HG03175 (cell line): ENCODE measurements around the gene C1orf210.

ENCODE experiments used
- ATAC-seq: cut with Tn5 transposase; IDR thresholded peaks from one replicate; pipeline ENCODE4 v1.9.1; 2021; ENCODE audit warnings: mild to moderate bottlenecking, moderate library complexity; ENCODE audit not compliant: unreplicated experiment

C1orf210 gene

DNA sequence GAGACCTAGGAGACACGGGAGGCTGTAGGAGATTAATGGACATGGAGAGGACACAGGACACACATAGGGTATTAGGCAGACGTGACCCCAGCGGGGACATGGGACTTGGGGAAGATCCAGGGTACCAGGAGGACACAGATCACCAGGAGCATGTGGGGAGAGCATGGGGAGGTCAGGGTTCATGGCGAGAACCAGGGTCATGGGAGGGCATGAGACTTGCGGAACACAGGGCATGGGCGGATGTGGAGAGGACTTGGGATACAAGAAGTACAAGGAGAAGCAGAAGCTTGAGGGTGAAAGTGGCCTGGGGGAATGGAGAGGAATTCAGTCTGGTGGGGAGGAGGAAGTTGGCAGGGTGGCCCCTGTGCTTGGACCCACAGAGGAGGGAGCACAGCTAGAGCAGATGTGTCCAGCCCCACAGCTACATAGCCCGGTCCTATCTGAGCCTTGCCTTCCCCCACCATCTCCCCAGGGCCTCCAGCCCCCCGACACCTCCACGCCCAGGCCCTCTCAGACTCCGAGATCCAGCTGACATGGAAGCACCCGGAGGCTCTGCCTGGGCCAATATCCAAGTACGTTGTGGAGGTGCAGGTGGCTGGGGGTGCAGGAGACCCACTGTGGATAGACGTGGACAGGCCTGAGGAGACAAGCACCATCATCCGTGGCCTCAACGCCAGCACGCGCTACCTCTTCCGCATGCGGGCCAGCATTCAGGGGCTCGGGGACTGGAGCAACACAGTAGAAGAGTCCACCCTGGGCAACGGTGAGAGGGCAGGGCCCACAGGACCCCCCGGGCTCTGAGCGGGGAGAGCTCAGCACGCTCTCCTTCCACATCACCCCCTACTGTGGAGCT is 27.5 kb upstream of the C1orf210 start:
- ATAC-seq = no peak

- no peak for ATAC-seq
These were observed 26.8 kb upstream of the C1orf210 start for GRCh38 chr1:43312212-43312623.

- no peak for ATAC-seq
These were observed 26.1 kb upstream of the C1orf210 start for GRCh38 chr1:43311521-43311920.

- no peak for ATAC-seq
These were observed 24.1 kb upstream of the C1orf210 start for GRCh38 chr1:43309405-43310025.

GRCh38 chr1:43308635-43309404 is 23.4 kb upstream of the C1orf210 start:
- no peak for ATAC-seq

DNA sequence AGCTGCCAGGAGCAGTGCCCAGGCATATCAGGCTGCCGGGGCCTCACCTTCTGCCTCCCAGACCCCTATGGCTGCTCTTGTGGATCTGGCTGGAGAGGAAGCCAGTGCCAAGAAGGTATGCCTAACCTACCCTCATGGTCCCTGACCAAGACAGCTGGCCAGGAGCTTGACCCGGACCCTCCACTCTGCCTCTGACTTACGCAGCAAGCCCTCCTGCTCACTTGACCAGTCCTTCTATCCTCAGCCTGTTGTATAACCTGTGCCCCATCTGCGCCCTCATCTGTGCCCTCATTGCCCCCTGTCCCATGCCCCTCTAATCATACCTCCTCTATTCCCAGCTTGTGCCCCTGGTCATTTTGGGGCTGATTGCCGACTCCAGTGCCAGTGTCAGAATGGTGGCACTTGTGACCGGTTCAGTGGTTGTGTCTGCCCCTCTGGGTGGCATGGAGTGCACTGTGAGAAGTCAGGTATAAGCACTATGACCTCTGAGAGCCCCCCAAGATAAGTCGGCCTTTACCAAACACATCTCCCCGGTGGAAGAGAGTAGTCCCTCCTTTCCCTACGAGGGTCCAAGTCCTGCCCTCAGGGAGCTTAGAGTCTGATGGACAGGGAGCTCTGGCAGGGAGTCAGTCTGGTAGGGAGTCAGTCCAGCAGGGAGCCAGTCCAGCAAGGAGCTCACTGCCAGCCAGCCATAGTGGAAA is 22.2 kb upstream of the C1orf210 start:
- ATAC-seq = no peak

GRCh38 chr1:43306688-43307457 is 21.5 kb upstream of the C1orf210 start:
- ATAC-seq = no peak

GRCh38 chr1:43305926-43306687 is 20.7 kb upstream of the C1orf210 start:
- ATAC-seq = no peak

GRCh38 chr1:43305461-43305860 is 20.1 kb upstream of the C1orf210 start:
- no peak for ATAC-seq

- no peak for ATAC-seq
These were observed 19.5 kb upstream of the C1orf210 start for GRCh38 chr1:43304771-43305300.

DNA sequence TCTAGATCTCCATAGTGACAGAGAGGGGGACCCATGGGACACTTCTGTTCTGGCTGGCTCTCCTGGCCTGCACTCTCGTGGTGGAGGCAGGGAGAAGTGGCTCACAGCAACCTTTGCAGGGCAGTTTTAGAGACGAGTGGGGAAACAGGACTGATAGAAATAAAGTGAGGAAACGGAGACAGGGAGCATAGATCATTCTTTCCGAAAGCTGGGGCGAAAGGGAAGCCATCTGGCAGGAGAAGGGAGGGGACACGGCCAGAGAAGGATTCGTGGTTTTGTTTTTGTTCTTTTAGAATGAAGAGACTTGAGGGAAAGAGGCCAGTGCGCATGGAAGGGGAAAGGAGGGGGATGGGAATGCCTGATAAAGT is 18.9 kb upstream of the C1orf210 start:
- no peak for ATAC-seq

DNA sequence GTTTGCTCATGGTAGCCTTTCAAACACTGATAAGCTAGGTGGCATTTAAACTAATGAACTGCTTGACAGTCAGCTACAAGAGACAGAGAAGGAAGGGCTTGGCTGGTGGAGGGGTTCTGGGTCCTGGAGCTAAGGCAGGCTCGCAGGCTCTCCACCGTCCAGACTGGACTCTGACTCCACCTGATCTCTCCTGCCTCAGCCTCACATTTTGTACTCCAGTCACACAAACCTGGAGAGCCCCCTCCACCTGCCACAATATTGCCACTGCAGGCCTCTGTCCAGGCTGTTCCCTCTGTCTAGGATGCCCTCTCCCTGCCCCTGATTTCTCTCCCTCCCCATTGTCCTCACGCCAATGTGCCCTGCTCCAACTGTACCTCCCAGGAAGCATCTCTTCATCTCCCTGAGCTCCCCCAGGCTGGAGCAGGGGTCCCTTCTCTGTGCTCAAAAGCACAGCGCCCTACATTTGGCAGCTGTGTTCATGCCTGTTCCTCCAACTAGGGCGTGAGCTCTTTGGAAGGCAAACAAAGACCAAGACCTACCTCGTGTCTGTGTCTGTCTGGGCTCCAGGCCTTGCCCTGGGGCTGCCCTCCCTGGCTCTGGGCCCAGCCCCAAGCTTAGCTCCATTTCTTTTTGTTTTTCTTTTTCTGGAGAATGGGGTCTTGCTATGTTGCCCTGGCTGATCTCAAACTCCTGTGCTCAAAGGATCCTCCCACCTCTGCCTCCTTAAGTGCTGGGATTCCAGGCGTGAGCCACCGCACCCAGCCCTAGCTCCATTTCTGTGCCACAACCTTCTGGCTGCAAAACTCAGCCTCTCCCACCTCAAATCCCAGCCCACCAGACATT is 18.3 kb upstream of the C1orf210 start:
- ATAC-seq = no peak

- no peak for ATAC-seq
These were observed 17.5 kb upstream of the C1orf210 start for GRCh38 chr1:43302721-43303470.

- ATAC-seq = no peak
These were observed 16.8 kb upstream of the C1orf210 start for GRCh38 chr1:43302201-43302600.

DNA sequence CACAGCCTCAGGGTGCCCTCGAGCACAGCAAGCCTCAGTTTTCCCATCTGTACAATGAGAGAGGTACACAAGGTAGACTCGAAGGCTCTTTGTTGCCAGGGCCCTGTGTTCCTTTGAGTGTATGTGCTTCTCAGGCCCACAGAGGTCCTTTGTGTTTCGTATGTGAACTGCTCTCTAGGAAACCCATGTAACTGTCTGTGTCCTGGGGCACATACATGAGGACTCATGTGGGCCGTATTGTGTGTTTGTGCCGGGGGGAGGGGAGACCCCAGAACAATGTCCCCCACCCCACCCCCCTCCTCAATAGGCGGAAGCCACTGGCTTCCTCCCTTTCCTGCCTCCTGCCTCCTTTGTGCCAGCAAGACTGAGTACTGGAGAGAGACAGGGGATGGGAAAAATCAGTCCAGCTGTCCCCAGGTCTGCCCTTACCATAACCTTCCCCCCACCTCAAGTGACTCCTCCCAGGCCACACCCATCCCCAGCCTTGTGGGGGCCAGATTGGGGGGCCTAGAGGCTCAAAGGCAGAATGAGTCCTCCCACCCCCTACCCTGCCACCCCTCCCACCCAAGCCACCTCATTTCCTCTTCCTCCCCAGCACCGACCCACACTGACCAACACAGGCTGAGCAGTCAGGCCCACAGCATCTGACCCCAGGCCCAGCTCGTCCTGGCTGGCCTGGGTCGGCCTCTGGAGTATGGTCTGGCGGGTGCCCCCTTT is 15.2 kb upstream of the C1orf210 start, which contains the start of gene TIE1:
Gene TIE1 (plus strand): TSS at position 605 of the 717 bp plus-strand sequence. CDS start 90 bp downstream, at position 695.
- no peak for ATAC-seq

GRCh38 chr1:43299101-43299500 is 13.7 kb upstream of the C1orf210 start:
- ATAC-seq = no peak

DNA sequence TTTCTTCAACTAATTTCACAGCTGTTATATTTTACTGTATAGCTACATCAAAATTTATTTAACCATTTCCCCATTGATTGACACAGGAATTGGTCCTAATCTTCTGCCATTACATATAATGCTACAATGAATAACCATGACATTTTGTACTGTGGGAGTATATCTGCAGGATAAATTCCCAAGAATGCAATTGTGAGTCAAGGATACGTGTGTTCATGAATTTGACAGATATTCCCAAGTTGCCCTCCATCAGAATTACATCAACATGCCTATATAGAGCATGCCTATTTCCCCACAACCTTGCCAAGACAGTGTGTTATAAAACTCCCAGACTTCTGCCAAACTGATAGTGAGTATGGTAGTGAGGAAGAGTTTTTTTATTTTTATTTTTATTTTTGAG is 12.7 kb upstream of the C1orf210 start:
- ATAC-seq = no peak
